K562 (cell line): ENCODE results near the gene ZDHHC1. TPM values are rescaled to one million over a fixed set of nuclear protein-coding genes. Genes with fewer than 3 reads are reported as not detected.

Source experiments
- ARID3A ChIP-seq: IDR thresholded peaks from 2 replicates; pipeline ENCODE4 v1.6.1; 2012; ENCODE audit warnings: low read depth, low read length, improper control_type of control experiment, borderline replicate concordance
- CC2D1A ChIP-seq: fragments of 450-650 bp; IDR thresholded peaks from 2 replicates; pipeline ENCODE4 v1.6.1; 2017; ENCODE audit warnings: mild to moderate bottlenecking
- CHAMP1 ChIP-seq: fragments of 450-650 bp; IDR thresholded peaks from 2 replicates; pipeline ENCODE4 v1.6.1; 2016; ENCODE audit warnings: mild to moderate bottlenecking
- EWSR1 ChIP-seq: fragments of 450-650 bp; IDR thresholded peaks from 2 replicates; pipeline ENCODE4 v1.6.1; 2018; ENCODE audit warnings: borderline replicate concordance, mild to moderate bottlenecking, low read depth, moderate library complexity; ENCODE audit not compliant: partially characterized antibody
- FOXO4 ChIP-seq: fragments of 450-650 bp; formaldehyde crosslinking; IDR thresholded peaks from 2 replicates; pipeline ENCODE4 v1.4.0; 2020; ENCODE audit warnings: mild to moderate bottlenecking, moderate library complexity
- GABPA ChIP-seq: fragments of 200-800 bp; sonication (Bioruptor generic); conservative IDR thresholded peaks from 2 replicates; pipeline ENCODE4 v1.6.1; 2016; ENCODE audit warnings: low read depth, missing genetic modification characterization, missing compliant biosample characterization
- GATAD2A ChIP-seq: fragments of 450-650 bp; IDR thresholded peaks from 2 replicates; pipeline ENCODE4 v1.6.1; 2017
- HNRNPH1 ChIP-seq: fragments of 200-400 bp; formaldehyde crosslinking; optimal IDR thresholded peaks from 2 replicates; pipeline ENCODE3; 2017; ENCODE audit warnings: low read depth, mild to moderate bottlenecking, low read length, moderate library complexity
- HNRNPUL1 ChIP-seq: fragments of 200-400 bp; formaldehyde crosslinking; IDR thresholded peaks from 2 replicates; pipeline ENCODE4 v1.6.1; 2017; ENCODE audit warnings: low read length
- HSF4 ChIP-seq: fragments of 250-450 bp; sonication (Bioruptor Pico); IDR thresholded peaks from 2 replicates; pipeline ENCODE4 v2.1.2; 2022; ENCODE audit warnings: mild to moderate bottlenecking, moderate library complexity, borderline replicate concordance
- KLF16 ChIP-seq: IDR thresholded peaks from 2 replicates; pipeline ENCODE4 v1.6.1; 2016; ENCODE audit warnings: antibody characterized with exemption
- PBX2 ChIP-seq, 2 experiments: IDR thresholded peaks in 1 of 2; conservative IDR thresholded peaks in 1 of 2; 2 replicates each; pipeline ENCODE4 v1.6.1; 2016; ENCODE audit warnings: low read depth in 2 of 2, mild to moderate bottlenecking in 1 of 2, missing compliant biosample characterization in 1 of 2, missing genetic modification characterization in 1 of 2, moderate library complexity in 1 of 2
- PRMT5 ChIP-seq: sonication (generic); formaldehyde crosslinking; IDR thresholded peaks from 2 replicates; pipeline ENCODE4 v1.5.0; 2020; ENCODE audit warnings: missing genetic modification reagents
- SMARCB1 ChIP-seq: IDR thresholded peaks from 2 replicates; pipeline ENCODE4 v1.6.1; 2011; ENCODE audit warnings: improper control_type of control experiment, low read depth; ENCODE audit not compliant: insufficient read length
- TGIF2 ChIP-seq: sonication (generic); formaldehyde crosslinking; IDR thresholded peaks from 2 replicates; pipeline ENCODE4 v1.8.1; 2022; ENCODE audit warnings: mild to moderate bottlenecking, missing genetic modification reagents, moderate library complexity
- TSC22D4 ChIP-seq: fragments of 450-650 bp; IDR thresholded peaks from 2 replicates; pipeline ENCODE4 v1.6.1; 2016; ENCODE audit warnings: missing genetic modification characterization, missing biosample characterization, control low read depth
- WHSC1 ChIP-seq: IDR thresholded peaks from one replicate; pipeline ENCODE4 v1.6.1; 2012; ENCODE audit warnings: low read length, control low read depth, inconsistent platforms
- YY1 ChIP-seq, 3 experiments: IDR thresholded peaks; 2 replicates each; pipeline ENCODE4 v1.6.1; 2011; ENCODE audit warnings: low read length in 2 of 3, mild to moderate bottlenecking in 2 of 3, moderate library complexity in 2 of 3, borderline replicate concordance in 1 of 3, control low read depth in 1 of 3, low read depth in 1 of 3; ENCODE audit not compliant: insufficient read depth in 3 of 3, insufficient replicate concordance in 2 of 3, control insufficient read depth in 1 of 3, insufficient read length in 1 of 3; ENCODE audit errors: extremely low read depth in 1 of 3
- ZNF224 ChIP-seq: sonication (generic); formaldehyde crosslinking; IDR thresholded peaks from 2 replicates; pipeline ENCODE4 v1.8.0; 2022; ENCODE audit warnings: mild to moderate bottlenecking, missing genetic modification reagents
- ZNF57 ChIP-seq: fragments of 450-650 bp; formaldehyde crosslinking; IDR thresholded peaks from 2 replicates; pipeline ENCODE4 v1.4.0; 2020; ENCODE audit warnings: mild to moderate bottlenecking, moderate library complexity
- polyA plus RNA-seq, 8 experiments: library from polyadenylated mRNA; depleted of rRNA in 4 of 8; stranded (reverse) in 5 of 8; unstranded in 3 of 8; fragments of >200 nt; fragmentation: Nextera tagmentation in 2 of 8; fragmentation: Illumina TruSeq in 1 of 8; extraction: Ambion mirVana in 2 of 8; extraction: Trizol in 1 of 8; gene quantifications; 2 replicates each; pipeline versions ENCODE4 v1.2.1 to v1.2.3, GENCODE V29; 2011 to 2014; ENCODE audit warnings: inconsistent platforms in 1 of 8, missing spikeins in 1 of 8
- total RNA-seq, 7 experiments: library from RNA; depleted of rRNA in 6 of 7; stranded (reverse); fragments of >200 nt in 6 of 7; fragmentation: Illumina TruSeq in 2 of 7; extraction: Trizol in 2 of 7; gene quantifications; 2 replicates each; pipeline versions ENCODE4 v1.2.1 to v1.2.3, GENCODE V29; 2011 to 2021; ENCODE audit warnings: low replicate concordance in 1 of 7

Gene ZDHHC1
- total and polyA plus RNA-seq, 9 of the 15 experiments (the other 6 are each of a cell fraction or from before 2014, with no cell fraction given): 0.06 to 0.77 (median 0.25) TPM; not detected in 4

GRCh38 chr16:67460168-67460567 is 43.9 kb upstream of the ZDHHC1 start (continued):
- no peak for TF ChIP-seq HNRNPUL1
- no peak for TF ChIP-seq TGIF2 (CRISPR knock-in tag)
- TF ChIP-seq TSC22D4 (tag): no peak
- TF ChIP-seq ZNF57: no peak
- TF ChIP-seq GATAD2A: 0 out of 2 replicates have a peak, but pooled peaks have one; percentile 8
- no peak for TF ChIP-seq ZNF224 (CRISPR knock-in tag)
- TF ChIP-seq HSF4 (CRISPR knock-in tag): no peak
- no peak for TF ChIP-seq PBX2 (CRISPR knock-in tag; IDR thresholded peaks at IDR 0.05; ENCODE audit: low read depth)
- no peak for TF ChIP-seq PBX2 (tag; conservative IDR thresholded peaks at IDR 0.05; ENCODE audit: low read depth)
- no peak for TF ChIP-seq SMARCB1
- no peak for TF ChIP-seq FOXO4 (CRISPR knock-in tag)
- no peak for TF ChIP-seq CHAMP1
- no peak for TF ChIP-seq EWSR1
- no peak for TF ChIP-seq GABPA (tag)
- no peak for TF ChIP-seq PRMT5
- peak in 1 of 3 experiments; percentile 26 for TF ChIP-seq YY1 (IDR thresholded peaks at IDR 0.05; ENCODE audit: borderline replicate concordance in 1 of 3, control insufficient read depth in 1 of 3, extremely low read depth in 1 of 3, insufficient read depth in 3 of 3, insufficient read length in 1 of 3, insufficient replicate concordance in 2 of 3, low read depth in 1 of 3, low read length in 2 of 3)
- no peak; the same call in 1 of the 2 replicates for TF ChIP-seq CC2D1A
- TF ChIP-seq KLF16: peak; percentile 81
- TF ChIP-seq HNRNPH1: no peak
- no peak for TF ChIP-seq WHSC1
- TF ChIP-seq ARID3A: no peak
